NCI-H1417 treated with DMSO at 0.1 percent for 48 hours (cell line): Measurements from ENCODE around the gene FAM210B.
"Not testable (repeated sequence)": the region's sequence is repeated elsewhere in the genome, so short reads cannot be mapped to it uniquely, and the experiment has no call there.

Experiments
- DNase-seq: peaks from one replicate; lab custom pipeline; 2025; lab: John Stamatoyannopoulos, UW

Gene FAM210B

DNA sequence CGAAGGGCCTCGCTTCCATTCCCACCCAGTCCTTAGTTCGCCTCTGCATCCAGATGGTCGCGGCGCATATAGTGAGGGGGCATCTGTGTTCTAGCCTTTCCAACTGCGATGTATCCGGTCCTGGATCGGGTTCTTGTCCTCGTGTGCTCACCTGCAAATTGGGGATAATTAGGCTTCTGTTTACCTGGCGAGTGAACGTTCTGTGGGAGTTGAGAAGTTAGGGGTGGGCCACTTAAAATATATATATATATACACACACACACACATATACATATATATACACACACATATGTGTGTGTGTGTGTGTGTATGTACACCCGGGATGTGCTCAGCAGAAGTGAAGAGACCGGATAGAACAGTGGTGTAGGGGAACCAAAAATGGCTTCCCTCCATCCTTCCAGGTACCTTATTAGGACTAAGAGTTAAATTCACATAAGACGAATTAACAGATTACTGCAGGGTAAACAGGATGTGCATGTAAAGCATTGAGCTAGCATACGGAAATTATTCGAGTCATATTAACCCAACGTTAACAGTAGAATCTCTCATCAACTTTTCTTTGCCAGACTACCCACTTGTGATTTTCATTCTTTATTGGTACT is 34.2 kb downstream of the FAM210B start:
- no peak for DNase-seq

DNA sequence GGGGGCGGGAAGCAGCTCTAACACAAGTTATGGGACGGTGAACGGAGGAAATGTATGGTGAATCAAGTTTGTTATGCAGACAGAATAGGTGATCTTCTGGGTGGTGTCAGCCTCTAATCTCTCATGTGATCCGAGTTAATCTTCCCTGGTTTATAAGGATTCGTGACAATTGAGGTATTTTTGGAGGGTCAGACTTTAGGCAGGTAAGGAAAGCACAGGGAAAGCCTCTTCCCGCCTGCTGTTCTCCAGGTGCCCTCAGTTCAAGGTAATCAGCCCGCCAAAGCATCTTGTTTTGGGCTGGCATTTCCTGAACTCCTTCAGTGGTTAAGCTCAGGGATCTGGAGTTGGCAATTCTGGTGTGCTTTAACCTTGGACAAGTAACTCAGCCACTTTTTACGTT is 34.9 kb downstream of the FAM210B start:
- no peak for DNase-seq

DNA sequence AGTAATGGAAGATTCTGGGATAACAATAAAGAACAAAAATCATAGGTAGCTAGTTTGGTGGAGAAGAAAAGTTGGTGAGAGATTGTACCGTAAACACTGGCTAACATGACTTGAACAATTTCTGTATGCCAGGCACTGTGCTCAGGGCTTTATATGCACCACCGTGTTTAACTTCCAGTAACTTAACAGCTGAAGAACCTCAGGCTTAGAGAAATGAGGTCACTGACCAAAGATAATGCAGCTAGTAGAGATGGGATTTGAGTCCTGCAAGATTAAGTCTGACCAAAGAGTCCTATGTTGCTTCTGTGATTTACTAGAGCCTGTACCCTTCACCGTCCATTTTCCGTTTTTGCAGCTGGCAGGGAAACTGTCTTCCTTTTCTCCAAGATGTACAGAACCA is 36.4 kb downstream of the FAM210B start:
- DNase-seq: no peak

DNA sequence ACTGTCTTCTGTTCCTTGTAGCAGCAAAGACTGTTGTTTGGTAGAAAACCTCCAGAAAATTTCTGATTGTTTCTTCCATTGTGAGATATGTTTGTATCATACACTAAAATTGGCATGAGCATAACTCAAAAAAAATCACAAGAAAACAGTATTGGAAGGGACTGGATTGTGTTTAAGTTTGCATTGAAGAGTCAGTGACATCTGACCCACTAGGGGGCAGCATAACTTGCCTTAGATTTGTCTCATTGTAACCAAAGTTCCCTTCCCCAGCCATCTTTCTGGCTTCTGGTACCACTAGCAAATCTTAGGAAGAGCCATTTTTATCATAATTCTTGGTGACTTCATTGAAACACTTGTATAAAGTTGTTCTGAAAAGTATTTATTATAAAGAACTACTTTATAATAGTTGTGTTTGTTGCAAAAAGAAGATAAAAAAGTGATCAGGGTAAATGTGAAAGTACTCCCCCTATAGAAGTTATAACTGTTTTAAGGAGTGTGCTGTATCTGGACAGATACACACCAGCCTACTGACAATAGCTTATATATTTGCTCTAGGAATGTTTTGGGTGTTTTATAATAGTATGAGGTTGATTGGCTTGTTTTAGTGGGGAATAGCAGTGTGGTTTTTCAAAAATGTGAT is 41.3 kb downstream of the FAM210B start:
- peak; percentile 2 for DNase-seq

DNA sequence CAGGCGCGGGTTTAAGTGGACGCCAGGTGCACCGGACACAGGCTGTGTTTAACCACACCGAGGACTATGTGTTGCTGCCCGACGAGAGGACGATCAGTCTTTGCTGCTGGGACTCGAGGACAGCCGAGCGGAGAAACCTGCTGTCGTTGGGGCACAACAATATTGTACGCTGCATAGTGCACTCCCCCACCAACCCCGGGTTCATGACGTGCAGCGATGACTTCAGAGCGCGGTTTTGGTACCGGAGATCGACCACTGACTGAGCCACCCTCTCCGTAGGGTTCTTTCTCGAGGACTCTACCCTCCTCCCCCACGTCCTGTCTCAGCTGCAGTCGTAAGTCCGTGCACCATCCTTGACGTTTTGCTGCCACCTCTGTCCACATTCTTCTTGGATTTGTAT is 44.7 kb downstream of the FAM210B start:
- DNase-seq: no peak

DNA sequence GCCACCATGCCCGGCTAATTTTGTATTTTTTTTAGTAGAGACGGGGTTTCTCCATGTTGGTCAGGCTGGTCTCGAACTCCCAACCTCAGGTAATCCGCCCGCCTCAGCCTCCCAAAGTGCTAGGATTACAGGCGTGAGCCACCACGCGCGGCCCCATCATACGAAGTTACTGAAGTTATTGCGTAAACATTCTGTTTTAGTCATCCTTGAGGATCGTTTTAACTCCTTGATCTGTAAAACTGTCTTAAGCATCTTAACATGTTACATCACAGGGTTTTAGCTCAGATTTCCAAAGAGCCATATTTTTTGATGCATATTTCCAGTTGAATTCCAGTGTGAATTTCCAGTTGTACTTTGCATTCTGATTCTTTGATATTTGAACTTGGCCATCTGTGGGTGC is 46.6 kb downstream of the FAM210B start:
- DNase-seq: not testable (repeated sequence)

DNA sequence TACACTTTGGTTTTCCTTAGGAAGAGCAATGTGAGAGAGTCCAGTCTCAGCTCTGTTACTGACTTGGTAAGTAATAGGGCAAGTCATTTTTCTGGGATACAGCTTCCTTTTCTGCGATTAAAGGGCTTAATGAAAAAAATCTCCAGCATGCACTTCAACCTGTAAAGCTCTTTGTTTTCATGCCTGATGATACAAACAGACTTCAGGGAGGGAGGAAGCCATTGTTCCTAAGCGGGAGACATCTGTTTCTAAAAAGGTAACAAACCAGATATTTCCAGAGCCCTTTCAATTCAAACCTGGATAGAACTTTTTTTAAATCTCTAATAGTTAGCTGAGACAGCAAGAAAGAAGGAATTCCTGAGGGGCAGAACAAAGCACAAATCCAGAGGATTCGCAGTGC is 48.1 kb downstream of the FAM210B start:
- no peak for DNase-seq

DNA sequence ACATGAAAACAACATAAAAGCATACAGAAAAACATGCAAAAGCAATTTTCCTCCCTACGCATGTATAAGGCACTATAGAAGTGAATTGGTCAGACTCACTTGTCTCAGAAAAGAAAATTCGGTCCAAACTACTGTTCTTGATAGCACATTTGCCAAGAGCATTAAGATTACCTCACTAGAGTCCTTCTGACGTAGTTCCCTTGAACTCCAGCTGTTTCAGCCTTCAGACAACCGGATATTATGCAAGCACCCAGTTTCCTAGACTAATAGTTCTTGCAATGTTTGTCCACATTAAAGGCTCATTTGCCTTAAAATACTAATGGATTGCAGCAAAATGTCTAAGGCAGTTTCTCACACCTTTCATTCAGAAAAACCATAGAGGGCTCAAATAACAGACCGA is 50.7 kb downstream of the FAM210B start:
- no peak for DNase-seq

DNA sequence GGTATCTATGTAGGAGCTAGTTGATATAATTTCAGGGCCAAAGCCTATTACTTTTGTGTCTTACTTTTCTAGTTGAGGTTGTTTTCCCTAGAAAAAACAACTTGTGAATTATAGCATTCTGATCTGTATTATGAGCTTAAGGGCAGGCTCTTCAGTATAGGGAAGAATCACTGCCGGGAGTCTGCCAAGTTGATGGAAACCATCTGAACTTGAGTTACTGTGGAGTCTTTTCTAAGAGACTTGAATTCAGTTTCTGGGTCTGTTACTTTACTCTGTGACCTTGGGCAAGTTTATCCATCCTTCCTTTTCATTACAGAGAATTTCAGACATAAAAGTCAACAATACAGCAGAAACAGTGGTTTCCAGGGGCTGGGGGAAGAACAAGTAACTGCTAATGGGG is 51.2 kb downstream of the FAM210B start:
- no peak for DNase-seq

DNA sequence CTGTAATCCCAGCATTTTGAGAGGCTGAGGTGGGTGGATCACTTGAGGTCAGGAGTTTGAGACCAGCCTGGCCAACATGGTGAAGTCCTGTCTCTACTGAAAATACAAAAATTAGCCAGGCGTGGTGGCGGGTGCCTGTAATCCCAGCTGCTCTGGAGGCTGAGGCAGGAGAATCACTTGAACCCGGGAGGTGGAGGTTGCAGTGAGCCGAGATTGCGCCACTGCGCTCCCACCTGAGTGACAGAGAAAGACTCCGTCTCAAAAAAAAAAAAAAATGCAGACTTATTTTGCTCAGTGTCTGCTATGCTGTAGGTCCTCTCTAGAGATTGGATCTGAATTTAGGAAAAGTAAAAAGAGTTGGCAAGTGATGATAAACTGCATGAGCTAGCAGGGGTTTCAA is 52.5 kb downstream of the FAM210B start:
- not testable (repeated sequence) for DNase-seq

DNA sequence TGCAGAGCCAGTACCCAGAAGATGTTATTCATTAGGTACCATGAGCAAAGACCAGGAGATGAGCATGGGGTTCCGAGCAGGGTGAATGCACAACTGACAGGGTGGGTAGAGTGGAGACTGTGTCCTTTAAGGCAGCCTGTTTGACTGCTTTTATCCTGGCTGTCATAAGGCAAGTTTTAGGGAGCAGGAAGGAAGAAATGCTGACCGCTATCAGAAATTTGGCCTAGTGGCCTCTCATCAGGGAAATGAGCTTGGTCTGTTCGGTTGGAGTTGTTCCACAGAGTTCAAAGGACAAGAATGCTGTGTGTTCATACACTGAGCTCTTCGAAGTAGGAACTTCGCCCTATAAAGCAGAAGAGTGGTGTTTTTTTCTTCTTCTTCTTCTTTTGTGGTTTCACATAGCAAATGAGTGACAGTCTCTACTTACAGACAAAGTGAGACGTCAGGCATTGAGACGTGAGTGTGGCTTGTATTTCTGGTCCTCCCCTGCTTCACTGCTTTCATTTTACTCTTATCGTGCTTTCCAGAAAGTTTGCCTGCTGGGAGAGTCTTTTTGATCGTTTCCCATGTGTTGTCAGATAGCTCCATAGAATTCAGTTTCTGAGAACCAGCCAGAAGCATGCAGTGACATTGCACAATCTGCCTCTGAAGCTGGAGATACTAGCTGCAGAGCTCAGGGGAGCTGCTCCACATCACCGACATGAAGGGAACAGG is 53.1 kb downstream of the FAM210B start, which contains the start of gene CASS4:
CASS4 (plus strand) TSS at position 502 of the 714 bp plus-strand sequence; CDS start at position 701, 199 bp downstream.
- DNase-seq: no peak

DNA sequence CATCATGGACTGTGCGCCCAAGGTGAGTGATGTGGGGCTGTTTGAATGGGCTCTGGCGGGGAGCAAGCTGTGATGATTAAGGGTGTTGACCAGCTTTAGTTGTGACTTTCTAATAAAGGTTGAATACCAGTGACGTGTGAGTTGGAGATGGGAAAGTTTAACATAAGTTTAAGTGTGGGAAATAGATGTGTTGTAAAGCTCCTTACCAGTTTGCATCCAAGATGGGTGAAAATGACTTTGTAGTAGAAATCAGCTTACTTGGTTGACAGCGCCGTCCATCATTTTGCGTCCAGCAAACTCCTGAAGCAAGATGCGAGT is 53.7 kb downstream of the FAM210B start:
- DNase-seq: no peak

DNA sequence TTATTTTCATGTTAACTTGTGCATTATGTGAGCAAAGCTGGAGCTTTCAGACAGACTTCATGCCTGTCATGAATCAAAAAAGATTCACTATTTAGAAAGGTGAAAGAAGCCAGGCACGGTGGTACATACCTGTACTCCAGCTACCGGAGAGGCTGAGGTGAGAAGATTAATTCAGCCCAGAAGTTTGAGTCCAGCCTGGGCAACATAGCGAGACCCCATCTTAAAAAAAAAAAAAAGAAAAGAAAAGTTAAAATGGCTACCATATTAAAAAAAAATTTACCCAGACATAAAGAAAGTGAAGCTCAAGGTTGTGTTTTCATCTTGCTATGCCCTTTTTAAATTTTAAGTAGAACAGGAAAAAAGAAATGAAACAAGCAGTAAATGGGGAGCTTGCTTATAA is 54.2 kb downstream of the FAM210B start:
- no peak for DNase-seq

DNA sequence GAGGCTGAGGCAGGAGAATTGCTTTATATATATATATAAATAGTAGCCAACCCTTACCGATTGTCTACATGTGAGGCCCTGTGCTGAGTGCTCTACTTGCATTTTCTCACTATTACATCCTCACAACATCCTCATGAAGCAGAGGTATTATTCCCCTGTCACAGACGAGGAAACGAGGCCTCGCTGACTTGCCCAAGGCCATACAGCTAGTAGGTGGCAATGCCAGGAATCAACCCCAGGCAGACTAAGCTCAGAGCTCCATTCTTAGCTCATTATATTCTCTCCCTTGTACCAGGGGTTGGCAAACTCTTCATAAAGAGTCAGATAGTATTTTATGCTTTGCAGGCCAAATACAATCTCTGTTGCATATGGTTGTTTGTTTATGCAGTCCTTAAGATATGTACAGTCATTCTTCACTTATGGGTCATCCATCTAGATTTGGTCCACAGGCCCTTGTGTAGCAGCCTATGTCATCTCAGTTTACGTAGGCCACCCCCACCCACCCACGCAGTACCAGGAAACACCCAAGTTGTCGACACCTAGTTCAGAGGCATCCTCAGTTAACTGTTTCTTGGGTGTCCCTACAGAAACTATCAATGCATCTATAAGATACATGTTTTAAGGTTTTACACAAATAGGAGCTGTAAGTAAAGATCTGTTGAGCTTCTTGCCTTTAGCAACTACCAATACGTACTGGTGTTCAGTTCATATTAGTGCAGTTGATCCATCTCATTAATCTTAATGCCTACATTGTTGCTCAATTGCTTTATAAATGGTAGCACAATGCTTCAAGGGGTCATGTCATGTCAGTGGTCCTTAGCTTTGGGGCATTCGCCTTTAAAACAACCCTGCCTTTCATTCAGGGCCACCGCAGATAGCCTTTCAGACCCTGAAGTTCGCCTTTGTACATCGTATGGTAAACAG is 56.3 kb downstream of the FAM210B start:
- no peak for DNase-seq

DNA sequence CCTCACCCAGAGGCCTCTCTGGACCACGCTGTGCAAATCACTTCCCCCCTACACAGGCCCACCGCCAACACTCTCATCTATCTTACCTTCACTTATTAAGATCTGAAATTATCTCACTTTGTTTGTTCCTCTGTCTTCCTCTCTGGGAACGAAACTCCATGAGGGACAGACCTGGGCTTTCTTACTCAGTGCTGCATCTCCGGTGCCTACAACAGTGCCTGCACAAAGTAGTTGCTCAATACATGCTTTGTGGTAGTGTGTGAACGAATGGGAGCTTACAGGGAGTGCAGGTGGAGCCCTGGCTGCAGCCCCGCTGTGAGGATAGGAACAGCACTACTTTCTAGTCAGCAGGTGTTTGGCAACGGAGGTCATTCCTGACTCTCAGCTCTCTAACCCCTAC is 58.6 kb downstream of the FAM210B start:
- DNase-seq: no peak

DNA sequence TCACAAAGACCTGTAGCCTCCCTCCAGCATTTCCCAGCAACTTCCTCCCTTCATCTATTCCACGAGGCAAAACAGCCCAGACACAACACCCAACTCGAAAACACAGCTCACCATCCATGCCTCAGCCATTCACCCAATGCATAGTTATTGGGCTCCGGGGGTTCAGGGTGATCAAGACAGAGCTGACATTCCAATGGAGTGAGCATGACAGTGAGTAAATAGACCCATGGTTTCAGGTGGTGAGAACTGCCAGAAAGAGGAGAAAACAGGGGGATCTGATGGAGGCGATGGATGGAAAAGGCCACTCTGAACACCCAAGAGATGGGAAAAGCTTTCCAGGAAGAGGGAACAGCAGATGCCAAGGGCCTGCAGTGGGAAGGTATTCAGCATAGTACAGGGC is 59.1 kb downstream of the FAM210B start:
- DNase-seq: no peak
